Naive thymus-derived CD8-positive, alpha-beta T cell (primary cell): Measurements from ENCODE around the gene FAM3D. TPM values are rescaled to one million over a fixed set of nuclear protein-coding genes. Genes with fewer than 3 reads are reported as not detected.

ENCODE experiments used
- ATAC-seq, 2 donors: fragments of 150-1000 bp; cut with Tn5 transposase in 1 of 2; sonication (Bioruptor Pico), chemical (Tn5 transposase) in 1 of 2; 1 replicate in 1 of 2; 2 replicates in 1 of 2; pipeline ENCODE4 v1.10.0; 2021; ENCODE audit warnings: mild to moderate bottlenecking in 2 of 2, moderate library complexity in 2 of 2
- POLR2A ChIA-PET: fragments of 350-600 bp; sonication (Branson Sonifier 250); formaldehyde crosslinking; loops from one replicate; lab custom pipeline; 2021; ENCODE audit warnings: antibody characterized with exemption; lab: Charles Lee
- DNase-seq, 10 donors: peaks; one replicate each; pipeline versions ENCODE4 v3.0.0 to v3.0.0-alpha.2; 2020 to 2022
- H3K27ac Mint-ChIP-seq, 10 donors: one replicate each; pipeline ENCODE4 v1.8.0; 2020 to 2022; ENCODE audit warnings: mild to moderate bottlenecking in 10 of 10, mixed read lengths in 10 of 10, moderate library complexity in 4 of 10, inconsistent platforms in 1 of 10
- H3K27me3 Mint-ChIP-seq, 5 donors: one replicate each; pipeline ENCODE4 v1.8.0; 2021 to 2022; ENCODE audit warnings: mixed read lengths in 5 of 5
- H3K36me3 Mint-ChIP-seq, 3 donors: one replicate each; pipeline ENCODE4 v1.8.0; 2020 to 2022; ENCODE audit warnings: mixed read lengths in 3 of 3, mild to moderate bottlenecking in 2 of 3, inconsistent platforms in 1 of 3
- H3K4me1 Mint-ChIP-seq, 4 donors: one replicate each; pipeline ENCODE4 v1.8.0; 2021 to 2022; ENCODE audit warnings: mixed read lengths in 4 of 4
- H3K4me3 Mint-ChIP-seq, 10 donors: one replicate each; pipeline ENCODE4 v1.8.0; 2020 to 2022; ENCODE audit warnings: mild to moderate bottlenecking in 10 of 10, mixed read lengths in 10 of 10, moderate library complexity in 6 of 10, inconsistent platforms in 1 of 10
- H3K9me3 Mint-ChIP-seq, 9 donors: one replicate each; pipeline ENCODE4 v1.8.0; 2020 to 2022; ENCODE audit warnings: mixed read lengths in 9 of 9, mild to moderate bottlenecking in 3 of 9, inconsistent platforms in 1 of 9, moderate library complexity in 1 of 9
- polyA plus RNA-seq, 3 donors: library from polyadenylated mRNA; unstranded; fragments of 300-500 nt; fragmentation: Illumina TruSeq; gene quantifications; one replicate each; pipeline ENCODE4 v1.2.3, GENCODE V29; 2021
- total RNA-seq, 8 experiments: library from RNA in 2 of 8; stranded (reverse) in 2 of 8; gene quantifications; one replicate each; pipeline ENCODE4 v1.2.3 and lab custom pipeline; 2021 to 2026

Gene FAM3D
- total and polyA plus RNA-seq, 5 experiments from 2014 or later, result not detected

DNA sequence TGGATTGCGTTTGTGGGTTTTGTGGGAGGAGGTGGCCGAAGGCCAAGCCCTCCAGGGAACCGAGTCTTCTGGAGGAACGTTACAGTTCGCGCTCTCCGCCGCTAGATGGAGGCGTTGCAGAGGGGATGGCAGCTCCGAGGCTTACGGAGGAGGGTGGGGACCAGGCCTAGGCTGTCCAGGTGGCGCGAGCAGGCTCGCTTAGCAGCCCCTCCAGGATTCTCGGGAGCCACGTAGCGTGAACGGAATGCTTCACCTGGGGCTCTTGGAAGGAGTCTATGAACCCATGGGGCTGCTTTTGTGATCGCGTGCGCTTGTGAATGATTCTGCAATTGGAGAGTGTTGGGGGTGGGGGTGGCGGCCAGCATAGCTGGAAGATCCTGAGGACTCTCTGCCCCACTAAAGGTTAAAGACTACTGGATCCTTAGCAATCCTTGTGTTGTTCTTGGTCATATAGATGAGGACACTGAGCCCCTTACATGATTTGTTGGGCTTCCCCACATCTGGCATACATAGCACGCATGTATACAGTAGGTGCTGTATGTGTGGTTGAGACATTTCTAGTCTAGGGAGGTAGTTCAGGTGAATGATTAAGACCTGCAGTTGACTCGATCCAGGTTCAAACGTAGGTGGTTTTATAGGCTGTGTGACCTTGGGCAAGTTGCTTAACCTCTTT is 25.7 kb downstream of the FAM3D start:
- peak; percentile 6 to 70 (median 26) for DNase-seq
- Mint-ChIP-seq H3K27ac (no peak overlapping the region), H3K27me3 (peaks cover 0 to 7% (median 3%) of the 10 kb centered on the region in 5 donors), H3K4me3 (no peak overlapping the region), H3K36me3 (no peaks in the 10 kb centered on the region), H3K9me3 (no peaks in the 10 kb centered on the region), H3K4me1 (peaks cover 0 to 8% (median 2%) of the 10 kb centered on the region in 4 donors)
- peak; percentile 41 to 49 for ATAC-seq
- POLR2A ChIA-PET, result no interaction called here

DNA sequence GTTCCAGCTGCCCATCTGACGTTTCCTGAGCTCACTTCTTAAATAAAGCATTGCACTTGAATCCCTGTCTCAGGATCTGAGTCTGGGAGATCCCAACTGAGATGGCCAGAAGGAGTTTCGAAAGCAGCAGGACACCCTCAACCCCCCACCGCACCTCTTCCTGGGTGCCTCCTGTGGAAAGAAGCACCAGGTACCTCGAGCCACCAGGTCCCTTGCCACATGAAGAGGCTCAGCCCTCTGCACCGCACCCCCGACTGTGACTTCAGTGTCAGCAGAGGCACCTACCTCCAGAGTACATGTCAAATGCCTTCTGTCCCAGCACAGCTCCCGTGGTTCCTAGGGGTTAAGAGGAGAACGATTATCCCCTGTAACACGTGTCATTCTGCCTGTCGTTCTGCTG is 26.7 kb downstream of the FAM3D start:
- Mint-ChIP-seq H3K36me3 (no peaks in the 10 kb centered on the region), H3K9me3 (no peaks in the 10 kb centered on the region)
- no peak for ATAC-seq

GRCh38 chr3:58639001-58639400 is 27.6 kb downstream of the FAM3D start:
- H3K4me3 Mint-ChIP-seq, result no peak overlapping the region
- H3K27ac Mint-ChIP-seq, result no peak overlapping the region
- H3K4me1 Mint-ChIP-seq, result peaks cover 0 to 8% (median 2%) of the 10 kb centered on the region in 4 donors
- no peaks in the 10 kb centered on the region for H3K9me3 Mint-ChIP-seq
- peaks cover 1 to 15% (median 5%) of the 10 kb centered on the region in 5 donors for H3K27me3 Mint-ChIP-seq
- no peaks in the 10 kb centered on the region for H3K36me3 Mint-ChIP-seq
- ATAC-seq, result no peak
- POLR2A ChIA-PET, result no interaction called here
- no peak for DNase-seq

More for the DNA sequence above, 26.7 kb downstream of the FAM3D start:
- Mint-ChIP-seq H3K27ac (no peak overlapping the region), H3K4me1 (peaks cover 0 to 8% (median 2%) of the 10 kb centered on the region in 4 donors), H3K4me3 (no peak overlapping the region), H3K27me3 (peaks cover 0 to 10% (median 5%) of the 10 kb centered on the region in 5 donors)
- POLR2A ChIA-PET, result no interaction called here
- no peak for DNase-seq

DNA sequence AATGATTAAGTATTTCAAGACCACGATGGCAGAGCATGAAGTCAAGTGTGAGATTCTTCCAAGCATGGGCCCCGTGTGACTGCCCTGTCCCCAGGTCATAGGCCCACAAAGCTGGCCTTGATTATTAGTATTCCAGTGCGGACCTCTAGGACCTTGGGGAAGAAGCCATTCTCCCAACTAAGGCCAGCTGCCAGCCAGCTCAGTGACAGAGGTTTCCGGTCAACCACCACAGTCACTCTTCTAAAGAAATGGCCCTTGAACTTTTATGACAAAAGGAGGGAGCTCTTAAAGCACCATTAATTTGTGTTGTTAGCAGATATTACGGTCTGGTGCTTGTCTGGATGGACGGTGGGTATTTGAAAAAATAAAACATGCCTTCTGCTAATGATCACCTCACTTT is 28.0 kb downstream of the FAM3D start:
- peaks cover 0 to 8% (median 2%) of the 10 kb centered on the region in 4 donors for H3K4me1 Mint-ChIP-seq
- ATAC-seq, result no peak
- POLR2A ChIA-PET, result no interaction called here
- H3K9me3 Mint-ChIP-seq, result no peaks in the 10 kb centered on the region
- H3K4me3 Mint-ChIP-seq, result no peak overlapping the region
- DNase-seq, result no peak
- peaks cover 1 to 18% (median 5%) of the 10 kb centered on the region in 5 donors for H3K27me3 Mint-ChIP-seq
- no peak overlapping the region for H3K27ac Mint-ChIP-seq
- H3K36me3 Mint-ChIP-seq, result no peaks in the 10 kb centered on the region

GRCh38 chr3:58637509-58637908 is 29.1 kb downstream of the FAM3D start:
- Mint-ChIP-seq H3K9me3 (no peaks in the 10 kb centered on the region), H3K36me3 (no peaks in the 10 kb centered on the region), H3K27ac (no peak overlapping the region), H3K4me1 (peaks cover 0 to 8% (median 2%) of the 10 kb centered on the region in 4 donors), H3K4me3 (no peak overlapping the region), H3K27me3 (peaks cover 1 to 22% (median 5%) of the 10 kb centered on the region in 5 donors)
- POLR2A ChIA-PET, result no interaction called here
- ATAC-seq (no peak), DNase-seq (no peak)

DNA sequence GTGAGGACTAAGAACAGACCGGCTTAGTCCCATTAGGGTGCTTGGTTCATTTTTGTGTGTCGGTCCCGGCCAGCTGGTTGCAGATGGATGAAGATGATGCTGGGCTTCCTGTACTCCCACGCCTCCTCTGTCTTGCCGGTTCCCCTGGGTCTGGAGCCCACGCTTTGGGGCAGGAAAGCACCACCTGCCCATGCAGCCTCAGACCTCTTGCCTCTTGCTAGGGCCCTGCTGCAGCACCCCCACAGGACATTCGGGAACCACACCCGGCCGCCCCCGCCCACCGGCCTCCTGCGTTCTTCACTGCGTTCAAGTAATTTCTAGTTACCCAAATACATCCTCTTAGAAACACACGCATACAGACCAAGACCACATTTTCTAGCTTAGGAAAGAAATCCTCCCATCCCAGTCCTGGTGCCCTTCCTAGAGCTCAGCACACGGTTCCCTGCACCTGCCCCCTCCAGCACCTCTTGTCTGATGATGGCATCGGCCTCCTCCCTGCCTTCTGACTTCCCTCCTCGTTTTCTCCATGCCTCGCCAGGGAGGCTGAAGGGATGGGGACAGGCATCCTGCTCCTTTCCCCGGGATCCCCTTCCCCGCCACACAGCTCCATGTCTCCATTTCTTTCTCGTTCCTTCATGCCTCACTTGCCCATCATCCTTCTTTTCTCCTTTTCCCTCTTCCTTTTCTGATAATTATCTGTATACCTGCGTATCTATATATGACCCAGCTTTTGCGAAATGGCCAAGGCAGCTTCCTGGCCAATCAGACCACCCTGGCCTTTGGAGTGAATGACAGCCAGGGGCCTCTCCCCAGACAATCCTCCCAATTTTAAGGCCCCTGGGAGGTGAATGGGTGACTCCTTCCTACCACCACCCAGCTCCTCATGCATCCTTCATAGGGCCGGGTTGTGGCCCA is 30.9 kb downstream of the FAM3D start:
- H3K4me1 Mint-ChIP-seq, result peaks cover 0 to 5% (median under 1%) of the 10 kb centered on the region in 4 donors
- peaks cover 1 to 34% (median 11%) of the 10 kb centered on the region in 5 donors for H3K27me3 Mint-ChIP-seq
- H3K4me3 Mint-ChIP-seq, result no peak overlapping the region
- peak overlapping the region in 1 of 10 donors; percentile 78 for H3K27ac Mint-ChIP-seq
- POLR2A ChIA-PET, result interaction anchor here (0.5 kb wide), 1 partner anchor 55 kb away, joined by 5 read pairs; no protein-coding TSS in a partner anchor
- H3K36me3 Mint-ChIP-seq, result no peaks in the 10 kb centered on the region
- no peak for DNase-seq
- no peak for ATAC-seq
- H3K9me3 Mint-ChIP-seq, result no peaks in the 10 kb centered on the region

DNA sequence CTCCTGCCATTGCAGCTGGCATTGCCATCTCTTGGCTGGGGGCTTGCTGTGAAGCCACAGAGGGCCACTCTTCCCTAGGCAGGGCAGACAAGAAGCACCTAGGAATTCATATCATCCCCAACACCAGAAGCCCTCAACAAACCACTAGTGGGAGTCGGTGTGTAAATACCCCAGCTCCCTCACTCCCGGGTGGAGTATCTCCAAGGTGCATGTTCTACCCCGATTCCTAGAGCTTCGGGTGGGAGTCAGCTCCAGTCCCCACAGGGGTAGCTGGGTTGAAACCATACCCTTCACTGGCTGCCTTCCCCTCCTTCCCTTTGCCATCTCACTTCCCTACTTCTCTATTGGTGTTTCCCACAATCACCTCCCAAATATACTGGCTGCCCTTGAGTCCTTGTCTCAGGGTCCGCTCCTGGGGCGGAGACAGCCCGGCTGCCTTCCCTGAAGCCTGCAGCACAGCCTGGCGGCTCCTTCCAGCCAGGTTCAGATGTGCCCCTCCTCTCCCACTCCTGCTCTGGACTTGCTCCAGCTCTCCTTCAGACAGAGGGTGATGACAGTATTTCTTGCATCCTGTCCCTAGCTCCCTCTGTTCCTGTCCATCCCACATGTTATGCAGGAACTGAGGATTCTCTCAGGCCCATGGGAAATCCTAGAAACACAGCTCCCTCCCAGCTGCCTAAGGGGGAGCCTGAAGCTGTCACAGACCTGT is 33.3 kb downstream of the FAM3D start:
- Mint-ChIP-seq H3K36me3 (no peaks in the 10 kb centered on the region), H3K27ac (no peak overlapping the region), H3K4me1 (no peaks in the 10 kb centered on the region), H3K27me3 (peaks cover 1 to 39% (median 13%) of the 10 kb centered on the region in 5 donors), H3K9me3 (no peaks in the 10 kb centered on the region), H3K4me3 (no peak overlapping the region)
- POLR2A ChIA-PET, result no interaction called here
- ATAC-seq (no peak), DNase-seq (no peak)

DNA sequence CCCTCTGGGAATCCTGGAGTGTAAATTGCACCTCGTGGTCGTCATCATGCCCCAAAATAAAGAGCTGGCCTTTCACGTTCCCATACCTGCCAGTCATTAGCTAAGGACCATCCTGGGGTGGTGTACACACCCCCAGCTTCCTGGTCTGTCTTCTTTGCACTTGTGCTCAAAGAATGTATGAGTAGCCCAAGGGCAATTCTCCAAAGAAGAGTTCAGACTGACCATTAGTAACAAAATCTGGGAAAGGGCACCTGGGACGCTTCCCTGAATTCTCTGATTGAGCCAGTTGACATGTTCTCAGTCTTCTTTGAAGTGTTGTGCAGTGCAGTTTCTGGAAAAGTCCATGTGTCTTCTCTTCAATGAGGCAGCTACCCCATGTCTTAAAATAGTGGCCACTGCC is 34.8 kb downstream of the FAM3D start:
- Mint-ChIP-seq H3K36me3 (no peaks in the 10 kb centered on the region), H3K4me1 (no peaks in the 10 kb centered on the region), H3K4me3 (no peak overlapping the region), H3K27me3 (peaks cover 1 to 39% (median 13%) of the 10 kb centered on the region in 5 donors), H3K27ac (no peak overlapping the region), H3K9me3 (no peaks in the 10 kb centered on the region)
- DNase-seq, result no peak
- POLR2A ChIA-PET, result no interaction called here
- ATAC-seq, result no peak

- H3K36me3 Mint-ChIP-seq, result no peaks in the 10 kb centered on the region
- DNase-seq (no peak), ATAC-seq (no peak)
- no peak overlapping the region for H3K4me3 Mint-ChIP-seq
- no peaks in the 10 kb centered on the region for H3K9me3 Mint-ChIP-seq
- POLR2A ChIA-PET, result interaction anchor here (0.5 kb wide), 1 partner anchor 391 kb away, joined by 5 read pairs; no protein-coding TSS in a partner anchor
- H3K27me3 Mint-ChIP-seq, result peaks cover 1 to 32% (median 9%) of the 10 kb centered on the region in 5 donors
- H3K4me1 Mint-ChIP-seq, result no peaks in the 10 kb centered on the region
- H3K27ac Mint-ChIP-seq, result peak overlapping the region in 1 of 10 donors; percentile 25
Observed at GRCh38 chr3:58630710-58631092, 35.9 kb downstream of the FAM3D start.

GRCh38 chr3:58630076-58630709 is 36.4 kb downstream of the FAM3D start:
- POLR2A ChIA-PET, result interaction anchor here (0.5 kb wide), 1 partner anchor 391 kb away, joined by 5 read pairs; no protein-coding TSS in a partner anchor
- no peaks in the 10 kb centered on the region for H3K9me3 Mint-ChIP-seq
- ATAC-seq (peak; percentile 35 to 49), DNase-seq (peak; percentile 22 to 80 (median 47))
- no peaks in the 10 kb centered on the region for H3K4me1 Mint-ChIP-seq
- peaks cover 1 to 29% (median 7%) of the 10 kb centered on the region in 5 donors for H3K27me3 Mint-ChIP-seq
- no peaks in the 10 kb centered on the region for H3K36me3 Mint-ChIP-seq
- no peak overlapping the region for H3K4me3 Mint-ChIP-seq
- peak overlapping the region in 1 of 10 donors; percentile 25 for H3K27ac Mint-ChIP-seq

DNA sequence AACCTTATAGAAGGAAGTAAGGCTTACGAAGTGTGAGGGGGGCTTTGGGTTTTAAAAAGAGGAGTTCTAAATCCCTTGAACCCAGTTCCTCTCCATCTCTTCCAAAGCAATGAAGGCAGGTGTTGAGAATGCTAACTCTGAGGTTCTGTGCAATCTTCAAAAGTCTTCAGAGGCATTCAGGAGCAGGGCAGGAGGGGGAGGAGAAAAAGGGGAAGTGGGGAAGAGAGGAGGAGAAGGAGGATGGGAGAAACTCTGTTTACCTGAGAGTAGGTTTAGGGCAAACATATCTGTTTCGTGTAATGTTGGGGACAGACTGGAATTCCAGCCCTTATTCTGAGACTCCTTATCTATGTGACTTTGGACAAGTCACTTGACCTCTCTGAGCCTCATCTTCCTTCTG is 36.9 kb downstream of the FAM3D start:
- Mint-ChIP-seq H3K27ac (no peak overlapping the region), H3K4me1 (no peaks in the 10 kb centered on the region), H3K4me3 (no peak overlapping the region), H3K36me3 (no peaks in the 10 kb centered on the region), H3K9me3 (no peaks in the 10 kb centered on the region), H3K27me3 (peaks cover 1 to 29% (median 7%) of the 10 kb centered on the region in 5 donors)
- DNase-seq, result no peak
- ATAC-seq, result no peak
- POLR2A ChIA-PET, result no interaction called here
